ENCODE data around the gene SLC4A1AP. TPM values are rescaled to one million over a fixed set of nuclear protein-coding genes. Genes with fewer than 3 reads are reported as not detected.

Gene SLC4A1AP
- total and polyA plus RNA-seq, 2 of the 13 experiments (the other 11 are each of a cell fraction or from before 2014, with no cell fraction given): 15.3 to 44.6 TPM

DNA sequence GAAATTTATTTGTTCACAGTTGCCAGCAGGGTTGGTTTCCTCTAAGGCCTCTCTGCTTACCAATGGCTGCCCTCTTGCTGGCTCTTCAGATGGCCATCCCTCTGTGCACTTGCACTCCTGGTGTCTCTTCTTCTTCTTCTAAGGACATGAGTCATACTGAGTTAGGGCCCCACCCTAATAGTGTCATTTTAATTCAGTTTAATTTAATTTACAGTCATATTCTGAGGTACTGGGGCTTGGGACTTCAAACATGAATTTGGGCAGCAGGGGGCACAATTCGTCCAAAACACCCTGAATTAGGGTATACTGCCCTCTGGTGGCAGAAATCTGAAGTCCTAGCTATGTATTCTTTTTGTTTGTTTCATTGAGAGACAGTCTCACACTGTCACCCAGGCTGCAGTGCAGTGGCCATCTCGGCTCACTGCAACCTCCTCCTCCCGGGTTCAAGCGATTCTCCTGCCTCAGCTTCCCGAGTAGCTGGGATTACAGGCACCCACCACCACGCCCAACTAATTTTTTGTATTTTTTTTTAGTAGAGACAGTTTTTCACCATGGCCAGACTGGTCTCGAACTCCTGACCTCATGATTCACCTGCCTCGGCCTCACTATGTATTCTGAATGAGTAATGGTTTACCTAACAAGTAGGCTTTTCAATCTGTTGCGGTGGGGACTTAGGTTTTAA, 19.8 kb downstream of the SLC4A1AP start (continued):
- TF ChIP-seq, protein P1, sequence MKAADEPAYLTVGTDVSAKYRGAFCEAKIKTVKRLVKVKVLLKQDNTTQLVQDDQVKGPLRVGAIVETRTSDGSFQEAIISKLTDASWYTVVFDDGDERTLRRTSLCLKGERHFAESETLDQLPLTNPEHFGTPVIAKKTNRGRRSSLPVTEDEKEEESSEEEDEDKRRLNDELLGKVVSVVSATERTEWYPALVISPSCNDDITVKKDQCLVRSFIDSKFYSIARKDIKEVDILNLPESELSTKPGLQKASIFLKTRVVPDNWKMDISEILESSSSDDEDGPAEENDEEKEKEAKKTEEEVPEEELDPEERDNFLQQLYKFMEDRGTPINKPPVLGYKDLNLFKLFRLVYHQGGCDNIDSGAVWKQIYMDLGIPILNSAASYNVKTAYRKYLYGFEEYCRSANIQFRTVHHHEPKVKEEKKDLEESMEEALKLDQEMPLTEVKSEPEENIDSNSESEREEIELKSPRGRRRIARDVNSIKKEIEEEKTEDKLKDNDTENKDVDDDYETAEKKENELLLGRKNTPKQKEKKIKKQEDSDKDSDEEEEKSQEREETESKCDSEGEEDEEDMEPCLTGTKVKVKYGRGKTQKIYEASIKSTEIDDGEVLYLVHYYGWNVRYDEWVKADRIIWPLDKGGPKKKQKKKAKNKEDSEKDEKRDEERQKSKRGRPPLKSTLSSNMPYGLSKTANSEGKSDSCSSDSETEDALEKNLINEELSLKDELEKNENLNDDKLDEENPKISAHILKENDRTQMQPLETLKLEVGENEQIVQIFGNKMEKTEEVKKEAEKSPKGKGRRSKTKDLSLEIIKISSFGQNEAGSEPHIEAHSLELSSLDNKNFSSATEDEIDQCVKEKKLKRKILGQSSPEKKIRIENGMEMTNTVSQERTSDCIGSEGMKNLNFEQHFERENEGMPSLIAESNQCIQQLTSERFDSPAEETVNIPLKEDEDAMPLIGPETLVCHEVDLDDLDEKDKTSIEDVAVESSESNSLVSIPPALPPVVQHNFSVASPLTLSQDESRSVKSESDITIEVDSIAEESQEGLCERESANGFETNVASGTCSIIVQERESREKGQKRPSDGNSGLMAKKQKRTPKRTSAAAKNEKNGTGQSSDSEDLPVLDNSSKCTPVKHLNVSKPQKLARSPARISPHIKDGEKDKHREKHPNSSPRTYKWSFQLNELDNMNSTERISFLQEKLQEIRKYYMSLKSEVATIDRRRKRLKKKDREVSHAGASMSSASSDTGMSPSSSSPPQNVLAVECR (CRISPR knock-in tag; IDR thresholded peaks at IDR 0.05; ENCODE audit: borderline replicate concordance): peak; percentile 34; the same call in 1 of the 2 replicates
- peak; percentile 28; the same call in 1 of the 2 replicates for TF ChIP-seq MXD4 (CRISPR knock-in tag; IDR thresholded peaks at IDR 0.05)
- TF ChIP-seq ZNF605 (CRISPR knock-in tag; IDR thresholded peaks at IDR 0.05): 0 out of 2 replicates have a peak, but pooled peaks have one; percentile 4
- TF ChIP-seq, protein P2, sequence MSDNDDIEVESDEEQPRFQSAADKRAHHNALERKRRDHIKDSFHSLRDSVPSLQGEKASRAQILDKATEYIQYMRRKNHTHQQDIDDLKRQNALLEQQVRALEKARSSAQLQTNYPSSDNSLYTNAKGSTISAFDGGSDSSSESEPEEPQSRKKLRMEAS (IDR thresholded peaks at IDR 0.05): peak; percentile 10; the same call in 1 of the 2 replicates
- no peak for TF ChIP-seq ZFP36L1 (CRISPR knock-in tag; IDR thresholded peaks at IDR 0.05)
- TF ChIP-seq, protein P3, sequence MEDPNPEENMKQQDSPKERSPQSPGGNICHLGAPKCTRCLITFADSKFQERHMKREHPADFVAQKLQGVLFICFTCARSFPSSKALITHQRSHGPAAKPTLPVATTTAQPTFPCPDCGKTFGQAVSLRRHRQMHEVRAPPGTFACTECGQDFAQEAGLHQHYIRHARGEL (CRISPR knock-in tag; IDR thresholded peaks at IDR 0.05): no peak
- TF ChIP-seq, protein P4, sequence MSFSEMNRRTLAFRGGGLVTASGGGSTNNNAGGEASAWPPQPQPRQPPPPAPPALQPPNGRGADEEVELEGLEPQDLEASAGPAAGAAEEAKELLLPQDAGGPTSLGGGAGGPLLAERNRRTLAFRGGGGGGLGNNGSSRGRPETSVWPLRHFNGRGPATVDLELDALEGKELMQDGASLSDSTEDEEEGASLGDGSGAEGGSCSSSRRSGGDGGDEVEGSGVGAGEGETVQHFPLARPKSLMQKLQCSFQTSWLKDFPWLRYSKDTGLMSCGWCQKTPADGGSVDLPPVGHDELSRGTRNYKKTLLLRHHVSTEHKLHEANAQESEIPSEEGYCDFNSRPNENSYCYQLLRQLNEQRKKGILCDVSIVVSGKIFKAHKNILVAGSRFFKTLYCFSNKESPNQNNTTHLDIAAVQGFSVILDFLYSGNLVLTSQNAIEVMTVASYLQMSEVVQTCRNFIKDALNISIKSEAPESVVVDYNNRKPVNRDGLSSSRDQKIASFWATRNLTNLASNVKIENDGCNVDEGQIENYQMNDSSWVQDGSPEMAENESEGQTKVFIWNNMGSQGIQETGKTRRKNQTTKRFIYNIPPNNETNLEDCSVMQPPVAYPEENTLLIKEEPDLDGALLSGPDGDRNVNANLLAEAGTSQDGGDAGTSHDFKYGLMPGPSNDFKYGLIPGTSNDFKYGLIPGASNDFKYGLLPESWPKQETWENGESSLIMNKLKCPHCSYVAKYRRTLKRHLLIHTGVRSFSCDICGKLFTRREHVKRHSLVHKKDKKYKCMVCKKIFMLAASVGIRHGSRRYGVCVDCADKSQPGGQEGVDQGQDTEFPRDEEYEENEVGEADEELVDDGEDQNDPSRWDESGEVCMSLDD (CRISPR knock-in tag; IDR thresholded peaks at IDR 0.05; ENCODE audit: borderline replicate concordance): no peak
- no peak for TF ChIP-seq TEAD2 (CRISPR knock-in tag; IDR thresholded peaks at IDR 0.05)
- TF ChIP-seq, protein P5, sequence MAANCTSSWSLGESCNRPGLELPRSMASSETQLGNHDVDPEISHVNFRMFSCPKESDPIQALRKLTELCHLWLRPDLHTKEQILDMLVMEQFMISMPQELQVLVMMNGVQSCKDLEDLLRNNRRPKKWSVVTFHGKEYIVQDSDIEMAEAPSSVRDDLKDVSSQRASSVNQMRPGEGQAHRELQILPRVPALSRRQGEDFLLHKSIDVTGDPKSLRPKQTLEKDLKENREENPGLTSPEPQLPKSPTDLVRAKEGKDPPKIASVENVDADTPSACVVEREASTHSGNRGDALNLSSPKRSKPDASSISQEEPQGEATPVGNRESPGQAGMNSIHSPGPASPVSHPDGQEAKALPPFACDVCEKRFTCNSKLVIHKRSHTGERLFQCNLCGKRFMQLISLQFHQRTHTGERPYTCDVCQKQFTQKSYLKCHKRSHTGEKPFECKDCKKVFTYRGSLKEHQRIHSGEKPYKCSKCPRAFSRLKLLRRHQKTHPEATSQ (CRISPR knock-in tag; IDR thresholded peaks at IDR 0.05; ENCODE audit: borderline replicate concordance): no peak
- TF ChIP-seq ARNT2 (CRISPR knock-in tag; IDR thresholded peaks at IDR 0.05; ENCODE audit: low read depth): peak; percentile 63; the same call in 1 of the 2 replicates
- no peak for TF ChIP-seq ZNF569 (CRISPR knock-in tag; IDR thresholded peaks at IDR 0.05; ENCODE audit: borderline replicate concordance)
- TF ChIP-seq KAT8 (CRISPR knock-in tag; IDR thresholded peaks at IDR 0.05): peak; percentile 69; the same call in 1 of the 2 replicates
- TF ChIP-seq PRPF4 (IDR thresholded peaks at IDR 0.05; ENCODE audit: low read depth, low read length, poor library complexity, severe bottlenecking): no peak
- TF ChIP-seq, protein P6, sequence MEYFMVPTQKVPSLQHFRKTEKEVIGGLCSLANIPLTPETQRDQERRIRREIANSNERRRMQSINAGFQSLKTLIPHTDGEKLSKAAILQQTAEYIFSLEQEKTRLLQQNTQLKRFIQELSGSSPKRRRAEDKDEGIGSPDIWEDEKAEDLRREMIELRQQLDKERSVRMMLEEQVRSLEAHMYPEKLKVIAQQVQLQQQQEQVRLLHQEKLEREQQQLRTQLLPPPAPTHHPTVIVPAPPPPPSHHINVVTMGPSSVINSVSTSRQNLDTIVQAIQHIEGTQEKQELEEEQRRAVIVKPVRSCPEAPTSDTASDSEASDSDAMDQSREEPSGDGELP (IDR thresholded peaks at IDR 0.05; ENCODE audit: borderline replicate concordance, low read depth): no peak
- TF ChIP-seq, protein P7, sequence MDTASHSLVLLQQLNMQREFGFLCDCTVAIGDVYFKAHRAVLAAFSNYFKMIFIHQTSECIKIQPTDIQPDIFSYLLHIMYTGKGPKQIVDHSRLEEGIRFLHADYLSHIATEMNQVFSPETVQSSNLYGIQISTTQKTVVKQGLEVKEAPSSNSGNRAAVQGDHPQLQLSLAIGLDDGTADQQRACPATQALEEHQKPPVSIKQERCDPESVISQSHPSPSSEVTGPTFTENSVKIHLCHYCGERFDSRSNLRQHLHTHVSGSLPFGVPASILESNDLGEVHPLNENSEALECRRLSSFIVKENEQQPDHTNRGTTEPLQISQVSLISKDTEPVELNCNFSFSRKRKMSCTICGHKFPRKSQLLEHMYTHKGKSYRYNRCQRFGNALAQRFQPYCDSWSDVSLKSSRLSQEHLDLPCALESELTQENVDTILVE (CRISPR knock-in tag; IDR thresholded peaks at IDR 0.05): 0 out of 2 replicates have a peak, but pooled peaks have one; percentile 70
- peak; percentile 29; the same call in 1 of the 2 replicates for TF ChIP-seq ZNF891 (CRISPR knock-in tag; IDR thresholded peaks at IDR 0.05)
- peak; percentile 26 for TF ChIP-seq ASH2L (IDR thresholded peaks at IDR 0.05; ENCODE audit: insufficient read length, low read depth, low read length)

Data from HepG2 (cell line).